Fibroblast of lung (primary cell): ENCODE data around the gene NFYA. TPM values are rescaled to one million over a fixed set of nuclear protein-coding genes. Genes with fewer than 3 reads are reported as not detected.

Experiments
- DNase-seq, 2 donors: peaks; one replicate each; pipeline versions ENCODE4 v3.0.0 to v3.0.0-alpha.2; 2010; ENCODE audit warnings: low read depth in 2 of 2
- H2AFZ ChIP-seq: 2 replicates; pipeline ENCODE4 v1.5.1; 2012; ENCODE audit warnings: low read length, control low read depth, inconsistent platforms
- H3K27ac ChIP-seq: 2 replicates; pipeline ENCODE4 v1.5.1; 2011; ENCODE audit warnings: low read length, control low read depth; ENCODE audit not compliant: insufficient read depth
- H3K27me3 ChIP-seq: 2 replicates; pipeline ENCODE4 v1.5.1; 2011; ENCODE audit warnings: mild to moderate bottlenecking, low read length; ENCODE audit not compliant: control insufficient read depth, insufficient read depth
- H3K36me3 ChIP-seq: 2 replicates; pipeline ENCODE4 v1.5.1; 2011; ENCODE audit warnings: low read length; ENCODE audit not compliant: control insufficient read depth, insufficient read depth
- H3K4me1 ChIP-seq: 2 replicates; pipeline ENCODE4 v1.5.1; 2011; ENCODE audit warnings: low read length; ENCODE audit not compliant: control insufficient read depth, insufficient read depth; ENCODE audit errors: extremely low read depth
- H3K4me2 ChIP-seq: 2 replicates; pipeline ENCODE4 v1.5.1; 2011; ENCODE audit warnings: low read length, control low read depth; ENCODE audit not compliant: insufficient read depth; ENCODE audit errors: extremely low read depth
- H3K4me3 ChIP-seq, 4 experiments: fragments of 200-600 bp in 1 of 4; sonication (generic) in 1 of 4; replicated peaks in 1 of 4; 2 replicates each; pipeline ENCODE4 v1.5.1; 2011 to 2016; ENCODE audit warnings: low read length in 4 of 4, low read depth in 3 of 4, mild to moderate bottlenecking in 3 of 4, control low read depth in 2 of 4, inconsistent platforms in 1 of 4, mixed read lengths in 1 of 4; ENCODE audit not compliant: insufficient read depth in 1 of 4; ENCODE audit errors: control extremely low read depth in 1 of 4
- H3K79me2 ChIP-seq: 2 replicates; pipeline ENCODE4 v1.5.1; 2012; ENCODE audit warnings: mild to moderate bottlenecking, low read length, inconsistent platforms; ENCODE audit not compliant: control insufficient read depth, insufficient read depth
- H3K9ac ChIP-seq: 2 replicates; pipeline ENCODE4 v1.5.1; 2011; ENCODE audit warnings: mild to moderate bottlenecking, low read length, control low read depth; ENCODE audit not compliant: insufficient read depth
- H3K9me3 ChIP-seq: 2 replicates; pipeline ENCODE4 v1.5.1; 2012; ENCODE audit warnings: low read depth, low read length; ENCODE audit not compliant: control insufficient read depth, insufficient read depth
- H4K20me1 ChIP-seq: 2 replicates; pipeline ENCODE4 v1.5.1; 2011; ENCODE audit warnings: low read length; ENCODE audit not compliant: control insufficient read depth, insufficient read depth; ENCODE audit errors: extremely low read depth
- CTCF ChIP-seq, 2 donors: IDR thresholded peaks in 1 of 2; conservative IDR thresholded peaks in 1 of 2; 1 replicate in 1 of 2; 2 replicates in 1 of 2; pipeline ENCODE4 v1.5.1; 2011 to 2012; ENCODE audit warnings: low read length in 2 of 2, control low read depth in 1 of 2, inconsistent platforms in 1 of 2, low read depth in 1 of 2, mild to moderate bottlenecking in 1 of 2
- EZH2 ChIP-seq: IDR thresholded peaks from 2 replicates; pipeline ENCODE4 v1.5.1; 2012; ENCODE audit warnings: low read length, control low read depth, mild to moderate bottlenecking; ENCODE audit errors: missing control alignments
- polyA plus RNA-seq, 2 donors: library from polyadenylated mRNA; depleted of rRNA in 1 of 2; stranded (reverse) in 1 of 2; unstranded in 1 of 2; fragments of >200 nt; gene quantifications; 2 replicates each; pipeline ENCODE4 v1.2.1, GENCODE V29; 2011 to 2012; ENCODE audit warnings: missing spikeins in 1 of 2
- total RNA-seq: library from RNA; depleted of rRNA; stranded (reverse); fragments of >200 nt; gene quantifications from 2 replicates; pipeline ENCODE4 v1.2.1, GENCODE V29; 2014

Gene NFYA
- total and polyA plus RNA-seq, 2 donors (not counting 1 experiment from before 2014, with no cell fraction given): 6.9 to 14.9 TPM

- no peaks in the 10 kb centered on the region for H3K79me2 ChIP-seq
- H3K4me1 ChIP-seq: no peaks in the 10 kb centered on the region
- no peaks in the 10 kb centered on the region for H4K20me1 ChIP-seq
- no peak overlapping the region for H3K4me3 ChIP-seq
- H3K9me3 ChIP-seq: no peaks in the 10 kb centered on the region
- no peaks in the 10 kb centered on the region for H3K27me3 ChIP-seq
- no peak for TF ChIP-seq EZH2
- no peak for TF ChIP-seq CTCF (conservative IDR thresholded peaks at IDR 0.05 in 1 of 2, IDR thresholded peaks at IDR 0.05 in 1 of 2; ENCODE audit: low read depth in 1 of 2, low read length in 2 of 2)
- no peaks in the 10 kb centered on the region for H3K36me3 ChIP-seq
- no peak overlapping the region for H3K27ac ChIP-seq
- H2AFZ ChIP-seq: no peak overlapping the region
- DNase-seq: no peak
- no peak overlapping the region for H3K9ac ChIP-seq
- H3K4me2 ChIP-seq: no peak overlapping the region
Observed at GRCh38 chr6:41125282-41125681, 52.5 kb downstream of the NFYA start.

GRCh38 chr6:41132254-41132653, 59.5 kb downstream of the NFYA start:
- TF ChIP-seq CTCF (conservative IDR thresholded peaks at IDR 0.05 in 1 of 2, IDR thresholded peaks at IDR 0.05 in 1 of 2; ENCODE audit: low read depth in 1 of 2, low read length in 2 of 2) (no peak), EZH2 (no peak)

GRCh38 chr6:41135062-41135832, 62.5 kb downstream of the NFYA start:
- Histone ChIP-seq H4K20me1 (no peaks in the 10 kb centered on the region), H3K9me3 (no peaks in the 10 kb centered on the region), H3K9ac (no peak overlapping the region), H2AFZ (no peak overlapping the region), H3K27me3 (no peaks in the 10 kb centered on the region), H3K36me3 (no peaks in the 10 kb centered on the region), H3K27ac (no peak overlapping the region), H3K4me2 (no peak overlapping the region), H3K4me1 (no peaks in the 10 kb centered on the region), H3K79me2 (no peaks in the 10 kb centered on the region), H3K4me3 (no peak overlapping the region)
- TF ChIP-seq EZH2: no peak
- TF ChIP-seq CTCF (conservative IDR thresholded peaks at IDR 0.05 in 1 of 2, IDR thresholded peaks at IDR 0.05 in 1 of 2; ENCODE audit: low read depth in 1 of 2, low read length in 2 of 2): no peak
- DNase-seq: no peak

More at GRCh38 chr6:41132254-41132653, 59.5 kb downstream of the NFYA start:
- Histone ChIP-seq H3K4me2 (no peak overlapping the region), H3K36me3 (no peaks in the 10 kb centered on the region), H3K27ac (no peak overlapping the region), H3K27me3 (no peaks in the 10 kb centered on the region), H2AFZ (no peak overlapping the region), H3K9me3 (no peaks in the 10 kb centered on the region), H4K20me1 (no peaks in the 10 kb centered on the region), H3K4me3 (no peak overlapping the region), H3K9ac (no peak overlapping the region), H3K79me2 (no peaks in the 10 kb centered on the region), H3K4me1 (no peaks in the 10 kb centered on the region)
- DNase-seq: no peak
